Measurements from ENCODE around the gene SLC6A18.

SLC6A18 gene

DNA sequence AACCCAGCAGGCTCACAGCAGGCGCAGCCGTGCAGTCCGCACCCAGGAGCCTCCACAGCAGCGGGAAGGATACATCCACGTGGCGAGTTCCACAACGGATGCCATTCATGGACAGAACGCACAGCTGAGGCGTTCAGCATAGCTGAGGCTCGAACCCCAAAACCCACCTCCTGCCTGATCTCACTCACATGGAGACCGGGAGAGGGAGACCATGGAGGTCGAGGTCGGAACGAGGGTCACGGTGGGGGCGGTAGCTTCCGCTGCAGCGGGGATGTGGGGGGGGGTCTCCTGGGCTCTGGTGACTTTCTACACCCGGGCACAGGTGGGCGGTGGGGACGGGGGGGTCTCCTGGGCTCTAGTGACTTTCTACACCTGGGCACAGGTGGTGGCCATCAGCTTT is 52.1 kb downstream of the SLC6A18 start:
- H3K4me3 ChIP-seq (replicated peaks; ENCODE audit: low read depth, low read length): no peak overlapping the region
- no peak for DNase-seq (ENCODE audit: low read depth)
- TF ChIP-seq CTCF (IDR thresholded peaks at IDR 0.05; ENCODE audit: low read length, missing control alignments): no peak

DNA sequence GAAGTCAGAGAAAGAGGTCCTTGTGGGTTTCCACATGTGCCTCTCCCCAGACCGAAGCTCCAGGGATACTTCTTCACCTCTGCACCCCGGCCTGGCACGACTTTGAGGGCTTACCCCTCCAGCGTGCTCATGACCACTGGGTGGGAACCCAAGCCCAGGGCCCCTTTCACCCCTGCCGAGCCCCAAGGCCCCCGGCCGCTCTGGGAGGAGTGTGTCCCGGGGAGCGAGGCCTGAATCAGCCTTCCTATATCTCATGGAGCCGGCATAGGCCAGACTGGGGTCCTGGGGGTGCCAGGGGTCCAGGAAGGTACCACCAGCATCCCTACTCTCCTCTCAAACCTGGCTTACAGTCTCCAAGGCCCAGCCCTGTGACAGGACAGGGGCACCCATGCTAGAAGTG is 52.6 kb downstream of the SLC6A18 start:
- H3K4me3 ChIP-seq (replicated peaks; ENCODE audit: low read depth, low read length): no peak overlapping the region
- DNase-seq (ENCODE audit: low read depth): no peak
- no peak for TF ChIP-seq CTCF (IDR thresholded peaks at IDR 0.05; ENCODE audit: low read length, missing control alignments)

DNA sequence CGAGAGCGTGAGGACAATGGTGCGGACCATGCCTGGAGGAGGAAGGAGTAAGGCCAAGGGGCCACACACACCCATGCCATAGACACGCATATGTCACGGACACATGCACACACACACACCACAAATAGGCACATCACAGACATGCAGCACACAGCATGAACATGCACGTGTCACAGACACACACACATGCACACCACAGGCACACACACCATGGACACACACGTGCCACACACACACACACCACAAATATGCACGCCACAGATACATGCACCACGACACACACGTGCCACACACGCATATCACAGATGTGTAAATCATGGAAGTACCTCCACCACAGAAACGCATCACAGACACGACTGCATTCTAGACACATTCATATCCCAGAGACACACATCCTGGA is 53.0 kb downstream of the SLC6A18 start:
- no peak for DNase-seq (ENCODE audit: low read depth)
- TF ChIP-seq CTCF (IDR thresholded peaks at IDR 0.05; ENCODE audit: low read length, missing control alignments): no peak
- H3K4me3 ChIP-seq (replicated peaks; ENCODE audit: low read depth, low read length): no peak overlapping the region

GRCh38 chr5:1278656-1279442 is 53.7 kb downstream of the SLC6A18 start:
- no peak for DNase-seq (ENCODE audit: low read depth)

DNA sequence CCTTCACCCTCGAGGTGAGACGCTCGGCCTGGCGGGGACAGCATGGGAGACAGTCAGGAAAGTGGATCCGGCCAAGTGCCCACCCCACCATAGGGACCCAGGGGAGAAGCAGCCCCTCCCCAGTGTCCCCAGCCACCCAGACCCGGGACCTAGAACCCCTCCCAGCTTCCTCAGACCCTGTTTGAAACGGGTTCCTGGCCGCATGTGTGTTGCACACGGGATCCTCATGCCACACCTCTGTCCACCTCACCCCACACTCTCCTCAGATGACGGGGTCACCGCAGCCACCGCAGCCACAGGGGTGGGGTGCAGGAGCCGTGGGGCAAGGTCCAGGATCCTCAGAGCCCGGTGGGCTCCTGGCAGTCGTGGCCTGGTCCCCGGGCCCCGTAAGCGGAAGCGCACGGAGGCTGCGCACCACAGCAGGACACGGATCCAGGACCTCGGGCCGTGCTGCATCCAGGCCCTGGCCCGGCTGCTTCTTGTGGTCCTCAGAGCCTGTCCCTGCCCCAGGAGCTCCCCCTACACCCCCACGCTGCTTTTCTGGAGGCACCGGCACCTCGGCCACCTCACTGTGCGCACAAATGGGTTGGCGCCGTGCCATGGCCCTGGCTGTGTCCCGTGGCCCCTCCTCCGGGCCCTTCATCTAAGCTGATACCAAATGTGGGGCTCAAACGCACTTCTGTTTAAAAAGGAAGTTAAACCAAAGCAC is 54.4 kb downstream of the SLC6A18 start:
- no peak for DNase-seq (ENCODE audit: low read depth)
- TF ChIP-seq CTCF (IDR thresholded peaks at IDR 0.05; ENCODE audit: low read length, missing control alignments): no peak
- no peak overlapping the region for H3K4me3 ChIP-seq (replicated peaks; ENCODE audit: low read depth, low read length)

More at GRCh38 chr5:1278656-1279442, 53.7 kb downstream of the SLC6A18 start:
- H3K4me3 ChIP-seq (replicated peaks; ENCODE audit: low read depth, low read length): no peak overlapping the region
- no peak for TF ChIP-seq CTCF (IDR thresholded peaks at IDR 0.05; ENCODE audit: low read length, missing control alignments)

DNA sequence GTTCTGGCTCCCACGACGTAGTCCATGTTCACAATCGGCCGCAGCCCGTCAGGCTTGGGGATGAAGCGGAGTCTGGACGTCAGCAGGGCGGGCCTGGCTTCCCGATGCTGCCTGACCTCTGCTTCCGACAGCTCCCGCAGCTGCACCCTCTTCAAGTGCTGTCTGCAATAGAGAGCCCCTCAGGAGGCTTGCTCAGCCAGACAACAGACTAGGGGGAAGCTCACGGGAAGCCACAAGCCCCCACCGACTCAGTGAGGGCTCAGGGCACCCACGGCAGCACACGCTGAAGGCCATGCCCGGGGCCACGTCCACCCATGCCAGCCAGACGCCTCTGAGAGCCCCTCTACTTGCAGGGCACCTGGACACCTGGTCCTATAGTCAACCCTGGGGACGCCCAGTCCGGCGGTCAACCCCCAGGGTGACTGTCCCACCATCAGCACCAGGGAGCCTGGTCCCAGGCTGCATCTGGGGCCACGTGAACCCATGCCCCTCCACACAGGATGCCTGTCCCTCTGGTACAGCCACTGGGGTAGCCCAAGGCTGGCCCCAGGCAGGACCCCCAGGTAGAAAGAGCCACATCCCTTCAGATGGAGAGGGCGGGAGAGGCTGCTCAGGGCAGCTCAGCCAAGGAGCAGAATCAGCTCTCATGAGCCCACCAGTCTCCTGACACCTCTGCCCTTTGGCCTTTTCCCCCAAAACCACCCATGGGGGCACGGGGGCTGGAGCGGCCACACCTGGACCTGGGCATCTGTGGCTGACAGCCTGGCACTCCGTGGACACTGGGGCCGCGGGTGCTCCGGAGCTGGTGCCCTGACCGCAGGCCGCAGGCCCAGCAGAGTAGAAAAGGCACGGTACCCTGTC is 55.2 kb downstream of the SLC6A18 start:
- no peak overlapping the region for H3K4me3 ChIP-seq (replicated peaks; ENCODE audit: low read depth, low read length)
- DNase-seq (ENCODE audit: low read depth): no peak
- TF ChIP-seq CTCF (IDR thresholded peaks at IDR 0.05; ENCODE audit: low read length, missing control alignments): no peak
